T1000 (cell line): ENCODE data around the gene SNRNP48.

Experiments used
- DNase-seq: peaks from one replicate; lab custom pipeline; 2025; ENCODE audit warnings: mixed read lengths; lab: John Stamatoyannopoulos, UW

Gene SNRNP48

GRCh38 chr6:7559651-7560385 is 30.2 kb upstream of the SNRNP48 start:
- DNase-seq, result no peak

- DNase-seq, result no peak
Observed at GRCh38 chr6:7561153-7561964, 28.6 kb upstream of the SNRNP48 start.

GRCh38 chr6:7562769-7563168 is 27.2 kb upstream of the SNRNP48 start:
- DNase-seq, result no peak

GRCh38 chr6:7566107-7566506 is 23.9 kb upstream of the SNRNP48 start:
- DNase-seq, result no peak

- DNase-seq, result no peak
Observed at GRCh38 chr6:7566617-7567173, 23.3 kb upstream of the SNRNP48 start.

GRCh38 chr6:7568021-7568420 is 22.0 kb upstream of the SNRNP48 start:
- DNase-seq, result no peak

GRCh38 chr6:7569082-7569481 is 20.9 kb upstream of the SNRNP48 start:
- no peak for DNase-seq

GRCh38 chr6:7572213-7572943 is 17.6 kb upstream of the SNRNP48 start:
- no peak for DNase-seq

- no peak for DNase-seq
Observed at GRCh38 chr6:7574500-7574899, 15.5 kb upstream of the SNRNP48 start.

- no peak for DNase-seq
Observed at GRCh38 chr6:7578516-7578915, 11.5 kb upstream of the SNRNP48 start.

- DNase-seq, result no peak
Observed at GRCh38 chr6:7578931-7579330, 11.1 kb upstream of the SNRNP48 start.

- DNase-seq, result no peak
Observed at GRCh38 chr6:7579851-7580250, 10.1 kb upstream of the SNRNP48 start.

- no peak for DNase-seq
Observed at GRCh38 chr6:7580537-7580926, 9.5 kb upstream of the SNRNP48 start.

- no peak for DNase-seq
Observed at GRCh38 chr6:7580927-7581618, 8.9 kb upstream of the SNRNP48 start.

GRCh38 chr6:7585287-7585930 is 4.6 kb upstream of the SNRNP48 start:
- no peak for DNase-seq

- DNase-seq, result no peak
Observed at GRCh38 chr6:7587631-7588100, 2.3 kb upstream of the SNRNP48 start.

GRCh38 chr6:7588506-7588905 is 1.5 kb upstream of the SNRNP48 start:
- no peak for DNase-seq

GRCh38 chr6:7589221-7589620 is 777 bp upstream of the SNRNP48 start:
- DNase-seq, result no peak

- DNase-seq, result peak; percentile 6
Observed at GRCh38 chr6:7590918-7591302, 912 bp downstream of the SNRNP48 start.

- no peak for DNase-seq
Observed at GRCh38 chr6:7591770-7592169, 1.8 kb downstream of the SNRNP48 start.

- no peak for DNase-seq
Observed at GRCh38 chr6:7593229-7593628, 3.2 kb downstream of the SNRNP48 start.
